Measurements from ENCODE around the gene ZNF574. TPM values are rescaled to one million over a fixed set of nuclear protein-coding genes. Genes with fewer than 3 reads are reported as not detected.
A peak's percentile ranks its signal among the peaks of the same experiment; 100 is the strongest.
"Not testable (repeated sequence)": the region's sequence is repeated elsewhere in the genome, so short reads cannot be mapped to it uniquely, and the experiment has no call there.

ZNF574 gene
- polyA plus RNA-seq, 3 donors: 3.3 to 9.6 (median 4.9) TPM

- Histone ChIP-seq H3K4me1 (ENCODE audit: control insufficient read depth in 1 of 2, insufficient read depth in 2 of 2, low read length in 2 of 2) (no peaks in the 10 kb centered on the region), H4K20me1 (ENCODE audit: insufficient read depth, low read length) (no peaks in the 10 kb centered on the region), H2AFZ (ENCODE audit: insufficient read depth, low read depth, low read length, poor library complexity, severe bottlenecking) (no peak overlapping the region), H3K9ac (ENCODE audit: insufficient read depth, low read length, poor library complexity, severe bottlenecking) (no peak overlapping the region), H3K27me3 (ENCODE audit: control insufficient read depth in 2 of 2, insufficient read depth in 2 of 2, low read length in 2 of 2) (no peaks in the 10 kb centered on the region), H3K79me2 (ENCODE audit: insufficient read depth, low read length) (no peaks in the 10 kb centered on the region), H3K27ac (ENCODE audit: low read depth in 1 of 2, low read length in 2 of 2) (no peak overlapping the region), H3K9me3 (replicated peaks in 1 of 2; ENCODE audit: control insufficient read depth in 1 of 2, insufficient read depth in 1 of 2, low read length in 2 of 2) (no peaks in the 10 kb centered on the region), H3K4me2 (replicated peaks; ENCODE audit: extremely low read depth, low read length, poor library complexity, severe bottlenecking) (no peak overlapping the region), H3K4me3 (replicated peaks in 1 of 3; ENCODE audit: low read depth in 2 of 3, low read length in 3 of 3) (no peak overlapping the region), H3K36me3 (replicated peaks in 1 of 2; ENCODE audit: control insufficient read depth in 1 of 2, insufficient read depth in 2 of 2, low read length in 2 of 2) (no peaks in the 10 kb centered on the region)
- Mint-ChIP-seq H3K9me3 (no peaks in the 10 kb centered on the region), H3K27ac (no peak overlapping the region), H3K36me3 (no peaks in the 10 kb centered on the region), H3K4me1 (peaks cover 2% of the 10 kb centered on the region), H3K27me3 (ENCODE audit: low read depth in 3 of 3) (no peaks in the 10 kb centered on the region), H3K4me3 (no peak overlapping the region)
- 100% methylated on average over 3 of the region's 5 CpGs for WGBS (ENCODE audit: insufficient coverage)
- no peak for TF ChIP-seq CTCF (IDR thresholded peaks at IDR 0.05)
- DNase-seq: no peak
- intact Hi-C loops (cut with micrococcal nuclease): no loop called here
These were observed 42.6 kb upstream of the ZNF574 start for GRCh38 chr19:42033413-42033812.

- H3K4me3 ChIP-seq (replicated peaks in 1 of 3; ENCODE audit: low read depth in 2 of 3, low read length in 3 of 3); intact Hi-C loops (cut with micrococcal nuclease); H3K36me3 ChIP-seq (replicated peaks in 1 of 2; ENCODE audit: control insufficient read depth in 1 of 2, insufficient read depth in 2 of 2, low read length in 2 of 2); H3K4me2 ChIP-seq (replicated peaks; ENCODE audit: extremely low read depth, low read length, poor library complexity, severe bottlenecking); H2AFZ ChIP-seq (ENCODE audit: insufficient read depth, low read depth, low read length, poor library complexity, severe bottlenecking); H3K79me2 ChIP-seq (ENCODE audit: insufficient read depth, low read length); H3K27ac Mint-ChIP-seq; H3K4me1 Mint-ChIP-seq; H3K27me3 ChIP-seq (ENCODE audit: control insufficient read depth in 2 of 2, insufficient read depth in 2 of 2, low read length in 2 of 2); H3K9me3 Mint-ChIP-seq; H3K9ac ChIP-seq (ENCODE audit: insufficient read depth, low read length, poor library complexity, severe bottlenecking); H4K20me1 ChIP-seq (ENCODE audit: insufficient read depth, low read length); H3K9me3 ChIP-seq (replicated peaks in 1 of 2; ENCODE audit: control insufficient read depth in 1 of 2, insufficient read depth in 1 of 2, low read length in 2 of 2); H3K4me1 ChIP-seq (ENCODE audit: control insufficient read depth in 1 of 2, insufficient read depth in 2 of 2, low read length in 2 of 2); H3K27me3 Mint-ChIP-seq (ENCODE audit: low read depth in 3 of 3); H3K36me3 Mint-ChIP-seq; H3K27ac ChIP-seq (ENCODE audit: low read depth in 1 of 2, low read length in 2 of 2): not testable (repeated sequence)
- H3K4me3 Mint-ChIP-seq: peak overlapping the region in 1 of 2 donors; percentile 47
- peak; percentile 40 to 64 (median 62) for DNase-seq
- TF ChIP-seq CTCF (IDR thresholded peaks at IDR 0.05): peak; percentile 90
- 35% methylated on average over 3 of the region's 17 CpGs for WGBS (ENCODE audit: insufficient coverage)
These were observed 41.1 kb upstream of the ZNF574 start for GRCh38 chr19:42034640-42035391.

Measured in CD14-positive monocyte (primary cell).